Naive thymus-derived CD8-positive, alpha-beta T cell (primary cell): ENCODE measurements around the gene AMIGO1. TPM values are rescaled to one million over a fixed set of nuclear protein-coding genes. Genes with fewer than 3 reads are reported as not detected.

Source experiments
- ATAC-seq, 2 donors: fragments of 150-1000 bp; cut with Tn5 transposase in 1 of 2; sonication (Bioruptor Pico), chemical (Tn5 transposase) in 1 of 2; 1 replicate in 1 of 2; 2 replicates in 1 of 2; pipeline ENCODE4 v1.10.0; 2021; ENCODE audit warnings: mild to moderate bottlenecking in 2 of 2, moderate library complexity in 2 of 2
- POLR2A ChIA-PET: fragments of 350-600 bp; sonication (Branson Sonifier 250); formaldehyde crosslinking; loops from one replicate; lab custom pipeline; 2021; ENCODE audit warnings: antibody characterized with exemption; lab: Charles Lee
- DNase-seq, 10 donors: peaks; one replicate each; pipeline versions ENCODE4 v3.0.0 to v3.0.0-alpha.2; 2020 to 2022
- H3K27ac Mint-ChIP-seq, 10 donors: one replicate each; pipeline ENCODE4 v1.8.0; 2020 to 2022; ENCODE audit warnings: mild to moderate bottlenecking in 10 of 10, mixed read lengths in 10 of 10, moderate library complexity in 4 of 10, inconsistent platforms in 1 of 10
- H3K27me3 Mint-ChIP-seq, 5 donors: one replicate each; pipeline ENCODE4 v1.8.0; 2021 to 2022; ENCODE audit warnings: mixed read lengths in 5 of 5
- H3K36me3 Mint-ChIP-seq, 3 donors: one replicate each; pipeline ENCODE4 v1.8.0; 2020 to 2022; ENCODE audit warnings: mixed read lengths in 3 of 3, mild to moderate bottlenecking in 2 of 3, inconsistent platforms in 1 of 3
- H3K4me1 Mint-ChIP-seq, 4 donors: one replicate each; pipeline ENCODE4 v1.8.0; 2021 to 2022; ENCODE audit warnings: mixed read lengths in 4 of 4
- H3K4me3 Mint-ChIP-seq, 10 donors: one replicate each; pipeline ENCODE4 v1.8.0; 2020 to 2022; ENCODE audit warnings: mild to moderate bottlenecking in 10 of 10, mixed read lengths in 10 of 10, moderate library complexity in 6 of 10, inconsistent platforms in 1 of 10
- H3K9me3 Mint-ChIP-seq, 9 donors: one replicate each; pipeline ENCODE4 v1.8.0; 2020 to 2022; ENCODE audit warnings: mixed read lengths in 9 of 9, mild to moderate bottlenecking in 3 of 9, inconsistent platforms in 1 of 9, moderate library complexity in 1 of 9
- polyA plus RNA-seq, 3 donors: library from polyadenylated mRNA; unstranded; fragments of 300-500 nt; fragmentation: Illumina TruSeq; gene quantifications; one replicate each; pipeline ENCODE4 v1.2.3, GENCODE V29; 2021
- total RNA-seq, 8 experiments: library from RNA in 2 of 8; stranded (reverse) in 2 of 8; gene quantifications; one replicate each; pipeline ENCODE4 v1.2.3 and lab custom pipeline; 2021 to 2026

AMIGO1 gene
- total and polyA plus RNA-seq, 5 experiments from 2014 or later, result 17.8 to 42.2 (median 32.8) TPM

- H3K27me3 Mint-ChIP-seq, result peaks cover 37 to 78% (median 54%) of the 10 kb centered on the region in 5 donors
- no peaks in the 10 kb centered on the region for H3K36me3 Mint-ChIP-seq
- H3K4me1 Mint-ChIP-seq, result peaks cover 7 to 24% (median 11%) of the 10 kb centered on the region in 4 donors
- H3K4me3 Mint-ChIP-seq, result peak overlapping the region; percentile 66 to 88 (median 77)
- H3K27ac Mint-ChIP-seq, result no peak overlapping the region
- ATAC-seq, result no peak
- DNase-seq, result no peak
- POLR2A ChIA-PET, result no interaction called here
- peaks cover 0 to 2% (median 0%) of the 10 kb centered on the region in 9 donors for H3K9me3 Mint-ChIP-seq
Measured at GRCh38 chr1:109466125-109466451, 43.4 kb downstream of the AMIGO1 start.

- Mint-ChIP-seq H3K9me3 (peaks cover 0 to 26% (median 13%) of the 10 kb centered on the region in 9 donors), H3K4me1 (peaks cover 0 to 2% (median 0%) of the 10 kb centered on the region in 4 donors), H3K4me3 (no peak overlapping the region), H3K27ac (peak overlapping the region in 1 of 10 donors; percentile 34), H3K36me3 (peaks cover 0 to 13% (median 6%) of the 10 kb centered on the region in 3 donors), H3K27me3 (peaks cover 16 to 46% (median 31%) of the 10 kb centered on the region in 5 donors)
- ATAC-seq (no peak), DNase-seq (no peak)
- POLR2A ChIA-PET, result no interaction called here
Measured at GRCh38 chr1:109457819-109458218, 51.7 kb downstream of the AMIGO1 start.

DNA sequence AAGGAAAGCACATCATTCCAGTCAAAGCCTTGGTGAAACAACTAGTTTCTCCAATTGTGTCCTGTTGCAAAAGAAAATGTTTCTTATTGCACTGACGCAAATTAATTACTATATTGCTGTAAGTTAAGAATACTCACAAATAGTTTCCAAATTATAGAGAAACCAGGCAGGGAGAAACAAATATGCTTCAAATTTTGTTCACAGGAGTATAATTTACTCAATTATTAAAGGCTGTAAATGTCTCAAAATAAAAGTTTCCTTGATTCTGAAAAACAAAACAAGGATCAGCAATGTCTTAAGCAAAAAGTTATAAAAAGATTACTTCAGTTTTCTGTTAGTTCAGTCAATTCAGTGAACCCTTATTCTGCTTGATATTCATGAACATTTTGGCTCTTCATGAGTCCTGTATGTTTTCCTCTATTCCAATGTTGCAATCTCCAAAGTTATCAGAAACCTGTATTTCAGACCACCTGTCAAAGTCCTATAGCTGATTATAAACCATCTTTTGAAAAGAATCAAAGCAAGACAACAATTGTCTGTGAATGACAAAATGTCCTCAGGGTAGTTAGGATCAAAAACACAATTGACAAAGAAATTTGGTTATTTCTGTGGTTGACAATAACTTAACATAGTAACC is 54.9 kb downstream of the AMIGO1 start:
- H3K4me1 Mint-ChIP-seq, result no peaks in the 10 kb centered on the region
- ATAC-seq (no peak), DNase-seq (no peak)
- H3K36me3 Mint-ChIP-seq, result peaks cover 0 to 13% (median 6%) of the 10 kb centered on the region in 3 donors
- peaks cover 0 to 26% (median 13%) of the 10 kb centered on the region in 9 donors for H3K9me3 Mint-ChIP-seq
- H3K27me3 Mint-ChIP-seq, result peaks cover 8 to 37% (median 26%) of the 10 kb centered on the region in 5 donors
- H3K27ac Mint-ChIP-seq, result no peak overlapping the region
- H3K4me3 Mint-ChIP-seq, result no peak overlapping the region
- POLR2A ChIA-PET, result no interaction called here

Other genes with a start within 250 kb of the AMIGO1 start
- gene PSRC1, start 226.6 kb downstream of the AMIGO1 start, total RNA-seq, result under 1 TPM in 1 of 2 experiments, not detected in 1; 0.31 TPM
- gene PSRC1, start 226.6 kb downstream of the AMIGO1 start, polyA plus RNA-seq, result under 1 TPM in 1 of 3 donors, not detected in 2; 0.89 TPM
- not detected for gene MYBPHL, start 202.7 kb downstream of the AMIGO1 start, total RNA-seq
- not detected for gene MYBPHL, start 202.7 kb downstream of the AMIGO1 start, polyA plus RNA-seq
- 1 to 10 TPM; 2.2 to 2.5 TPM for gene SORT1, start 111.8 kb downstream of the AMIGO1 start, total RNA-seq
- gene SORT1, start 111.8 kb downstream of the AMIGO1 start, polyA plus RNA-seq, result 1 to 10 TPM in 2 of 3 donors, under 1 TPM in 1; 0.43 to 1.6 (median 1.2) TPM
- gene PSMA5, start 83.3 kb downstream of the AMIGO1 start, total RNA-seq, result 10 to 100 TPM; 71.1 to 74.5 TPM
- gene PSMA5, start 83.3 kb downstream of the AMIGO1 start, polyA plus RNA-seq, result 10 to 100 TPM; 73.8 to 93.9 (median 84.6) TPM
- gene SYPL2, start 43.2 kb downstream of the AMIGO1 start, total RNA-seq, result not detected
- gene SYPL2, start 43.2 kb downstream of the AMIGO1 start, polyA plus RNA-seq, result under 1 TPM in 1 of 3 donors, not detected in 2; 0.22 TPM
- 10 to 100 TPM; 12.7 to 14.1 TPM for gene ATXN7L2, start 25.8 kb downstream of the AMIGO1 start, total RNA-seq
- 10 to 100 TPM in 1 of 3 donors, 1 to 10 TPM in 2; 4.3 to 10.7 (median 8.6) TPM for gene ATXN7L2, start 25.8 kb downstream of the AMIGO1 start, polyA plus RNA-seq
- 10 to 100 TPM; 29.5 to 33.6 TPM for gene CYB561D1, start 15.6 kb downstream of the AMIGO1 start, total RNA-seq
- gene CYB561D1, start 15.6 kb downstream of the AMIGO1 start, polyA plus RNA-seq, result 10 to 100 TPM; 12.4 to 20.2 (median 13.9) TPM
- 1 to 10 TPM; 1.0 to 1.2 TPM for gene GPR61, start 30.1 kb upstream of the AMIGO1 start, total RNA-seq
- 1 to 10 TPM in 1 of 3 donors, under 1 TPM in 1, not detected in 1; 0.71 to 1.1 TPM for gene GPR61, start 30.1 kb upstream of the AMIGO1 start, polyA plus RNA-seq
- 1 to 10 TPM; 6.8 to 7.3 TPM for gene GNAI3, start 38.9 kb upstream of the AMIGO1 start, total RNA-seq
- 1 to 10 TPM; 7.1 to 7.7 (median 7.7) TPM for gene GNAI3, start 38.9 kb upstream of the AMIGO1 start, polyA plus RNA-seq
- not detected for gene GNAT2, start 109.9 kb upstream of the AMIGO1 start, total RNA-seq
- gene GNAT2, start 109.9 kb upstream of the AMIGO1 start, polyA plus RNA-seq, result not detected
- gene AMPD2, start 110.1 kb upstream of the AMIGO1 start, total RNA-seq, result 10 to 100 TPM; 71.1 to 76.0 TPM
- gene AMPD2, start 110.1 kb upstream of the AMIGO1 start, polyA plus RNA-seq, result 10 to 100 TPM; 21.9 to 33.9 (median 24.4) TPM
- gene GSTM4, start 146.4 kb upstream of the AMIGO1 start, total RNA-seq, result 1 to 10 TPM; 2.5 to 3.8 TPM
- gene GSTM4, start 146.4 kb upstream of the AMIGO1 start, polyA plus RNA-seq, result 10 to 100 TPM in 2 of 3 donors, 1 to 10 TPM in 1; 8.6 to 17.4 (median 17.3) TPM
- 10 to 100 TPM; 70.7 to 75.9 TPM for gene GSTM2, start 158.3 kb upstream of the AMIGO1 start, total RNA-seq
- 10 to 100 TPM; 20.8 to 51.7 (median 40.7) TPM for gene GSTM2, start 158.3 kb upstream of the AMIGO1 start, polyA plus RNA-seq
- under 1 TPM in 1 of 2 experiments, not detected in 1; 0.38 TPM for gene GSTM1, start 178.1 kb upstream of the AMIGO1 start, total RNA-seq
- 10 to 100 TPM in 2 of 3 donors, not detected in 1; 54.7 to 62.0 TPM for gene GSTM1, start 178.1 kb upstream of the AMIGO1 start, polyA plus RNA-seq
- gene GSTM5, start 202.5 kb upstream of the AMIGO1 start, total RNA-seq, result not detected
- gene GSTM5, start 202.5 kb upstream of the AMIGO1 start, polyA plus RNA-seq, result 1 to 10 TPM in 1 of 3 donors, not detected in 2; 1.1 TPM
- 10 to 100 TPM; 10.7 to 13.2 TPM for gene GSTM3, start 231.3 kb upstream of the AMIGO1 start, total RNA-seq
- 10 to 100 TPM; 60.0 to 96.3 (median 62.1) TPM for gene GSTM3, start 231.3 kb upstream of the AMIGO1 start, polyA plus RNA-seq